HTERT RPE-1 (cell line): ENCODE results near the gene METTL27.
"Not testable (repeated sequence)": the region's sequence is repeated elsewhere in the genome, so short reads cannot be mapped to it uniquely, and the experiment has no call there.

Experiments
- in situ Hi-C: fragments of 300-500 bp; cut with MboI; formaldehyde crosslinking; loops from 4 replicates; pipeline ENCODE4 v1.14.3; 2020; ENCODE audit warnings: low sequenced_read_pairs

METTL27 gene

GRCh38 chr7:73842067-73842976, at the start of gene METTL27:
Gene METTL27, minus strand, starts transcription at chr7:73842516. Its CDS starts 376 bp downstream, at chr7:73842140.
- in situ Hi-C loops = no loop called here

- in situ Hi-C loops = no loop called here
Observed at GRCh38 chr7:73891178-73891885, 49.0 kb upstream of the METTL27 start.

GRCh38 chr7:73890555-73891147, 48.3 kb upstream of the METTL27 start:
- in situ Hi-C loops = no loop called here

GRCh38 chr7:73888959-73889358, 46.6 kb upstream of the METTL27 start:
- in situ Hi-C loops = no loop called here

- in situ Hi-C loops = no loop called here
Observed at GRCh38 chr7:73887762-73888161, 45.4 kb upstream of the METTL27 start.

GRCh38 chr7:73885975-73886798, 43.9 kb upstream of the METTL27 start:
- in situ Hi-C loops = no loop called here

GRCh38 chr7:73885433-73885974, 43.2 kb upstream of the METTL27 start:
- in situ Hi-C loops = no loop called here

- in situ Hi-C loops = not testable (repeated sequence)
Observed at GRCh38 chr7:73884867-73885422, 42.6 kb upstream of the METTL27 start.

GRCh38 chr7:73882047-73882402, 39.7 kb upstream of the METTL27 start:
- in situ Hi-C loops = no loop called here

GRCh38 chr7:73881352-73882046, 39.2 kb upstream of the METTL27 start:
- in situ Hi-C loops = no loop called here

GRCh38 chr7:73880755-73881328, 38.5 kb upstream of the METTL27 start:
- in situ Hi-C loops = no loop called here

- in situ Hi-C loops = no loop called here
Observed at GRCh38 chr7:73879977-73880681, 37.8 kb upstream of the METTL27 start.

GRCh38 chr7:73876973-73877372, 34.7 kb upstream of the METTL27 start:
- in situ Hi-C loops = no loop called here

- in situ Hi-C loops = no loop called here
Observed at GRCh38 chr7:73876361-73876760, 34.0 kb upstream of the METTL27 start.

- in situ Hi-C loops = no loop called here
Observed at GRCh38 chr7:73872056-73872908, 30.0 kb upstream of the METTL27 start.

GRCh38 chr7:73871163-73872011, 29.1 kb upstream of the METTL27 start:
- in situ Hi-C loops = no loop called here

GRCh38 chr7:73870041-73870492, 27.8 kb upstream of the METTL27 start:
- in situ Hi-C loops = no loop called here
